WTC11 (cell line): Measurements from ENCODE around the gene CES3. TPM values are rescaled to one million over a fixed set of nuclear protein-coding genes. Genes with fewer than 3 reads are reported as not detected.
A peak's percentile ranks its signal among the peaks of the same experiment; 100 is the strongest.

ENCODE experiments used
- ATAC-seq: fragments of 200-7000 bp; cut with Tn5 transposase; 2 replicates; pipeline ENCODE4 v1.10.0; 2021; ENCODE audit warnings: mild to moderate bottlenecking, moderate library complexity
- CTCF ChIA-PET: fragments of 300-600 bp; sonication (Branson Sonifier 250); formaldehyde crosslinking; loops from one replicate; lab custom pipeline; 2021; ENCODE audit warnings: antibody characterized with exemption; lab: Charles Lee
- POLR2A ChIA-PET: fragments of 350-600 bp; sonication (Branson Sonifier 250); formaldehyde crosslinking; loops from one replicate; lab custom pipeline; 2021; ENCODE audit warnings: antibody characterized with exemption; lab: Charles Lee
- DNase-seq: peaks from one replicate; pipeline ENCODE4 v3.0.0; 2021; ENCODE audit warnings: low spot score
- H3K27ac Mint-ChIP-seq: 2 replicates; pipeline ENCODE4 v1.8.0; 2021; ENCODE audit warnings: mixed read lengths
- H3K27me3 Mint-ChIP-seq: 2 replicates; pipeline ENCODE4 v1.8.0; 2021; ENCODE audit warnings: low read depth, mild to moderate bottlenecking, moderate library complexity, mixed read lengths
- H3K36me3 Mint-ChIP-seq: 2 replicates; pipeline ENCODE4 v1.8.0; 2021; ENCODE audit warnings: mixed read lengths
- H3K4me1 Mint-ChIP-seq: 2 replicates; pipeline ENCODE4 v1.8.0; 2022; ENCODE audit warnings: mixed read lengths
- H3K4me3 Mint-ChIP-seq: 2 replicates; pipeline ENCODE4 v1.8.0; 2021; ENCODE audit warnings: mild to moderate bottlenecking, moderate library complexity, mixed read lengths
- H3K9me3 Mint-ChIP-seq: 2 replicates; pipeline ENCODE4 v1.8.0; 2021; ENCODE audit warnings: mixed read lengths
- CREM ChIP-seq: sonication (generic); formaldehyde crosslinking; IDR thresholded peaks from 2 replicates; pipeline ENCODE4 v1.8.1; 2022; ENCODE audit warnings: mild to moderate bottlenecking, missing genetic modification reagents, moderate library complexity
- ERG ChIP-seq: fragments of 250-450 bp; sonication (Bioruptor Pico); IDR thresholded peaks from 2 replicates; pipeline ENCODE4 v1.8.0; 2021; ENCODE audit warnings: mild to moderate bottlenecking
- FOXK1 ChIP-seq: sonication (generic); formaldehyde crosslinking; IDR thresholded peaks from 2 replicates; pipeline ENCODE4 v1.8.0; 2022; ENCODE audit warnings: mild to moderate bottlenecking, moderate library complexity, missing genetic modification reagents
- GTF2I ChIP-seq: fragments of 250-450 bp; sonication (Bioruptor Pico); conservative IDR thresholded peaks from 2 replicates; pipeline ENCODE4 v1.4.0; 2021; ENCODE audit warnings: mild to moderate bottlenecking
- HMGA2 ChIP-seq: fragments of 250-450 bp; sonication (Bioruptor Pico); IDR thresholded peaks from 2 replicates; pipeline ENCODE4 v1.4.0; 2021; ENCODE audit warnings: mild to moderate bottlenecking, moderate library complexity
- JAZF1 ChIP-seq: fragments of 250-450 bp; sonication (Bioruptor Pico); IDR thresholded peaks from 2 replicates; pipeline ENCODE4 v1.9.0; 2021; ENCODE audit warnings: moderate library complexity, mild to moderate bottlenecking, inconsistent platforms
- OVOL2 ChIP-seq: fragments of 250-450 bp; sonication (Bioruptor Pico); IDR thresholded peaks from 2 replicates; pipeline ENCODE4 v1.9.0; 2021; ENCODE audit warnings: mild to moderate bottlenecking, borderline replicate concordance
- PRRX2 ChIP-seq: fragments of 250-450 bp; sonication (Bioruptor Pico); IDR thresholded peaks from 2 replicates; pipeline ENCODE4 v1.8.0; 2021; ENCODE audit warnings: mild to moderate bottlenecking
- SMAD4 ChIP-seq: sonication (generic); formaldehyde crosslinking; IDR thresholded peaks from 2 replicates; pipeline ENCODE4 v1.8.0; 2022; ENCODE audit warnings: mild to moderate bottlenecking, missing genetic modification reagents
- ZNF232 ChIP-seq: sonication (generic); formaldehyde crosslinking; IDR thresholded peaks from 2 replicates; pipeline ENCODE4 v1.8.0; 2022; ENCODE audit warnings: mild to moderate bottlenecking, missing genetic modification reagents
- ZNF317 ChIP-seq: sonication (generic); formaldehyde crosslinking; IDR thresholded peaks from 2 replicates; pipeline ENCODE4 v1.8.1; 2023; ENCODE audit warnings: low read depth, mild to moderate bottlenecking, moderate library complexity, missing genetic modification reagents, borderline replicate concordance
- ZNF532 ChIP-seq: fragments of 250-450 bp; sonication (Bioruptor Pico); IDR thresholded peaks from 2 replicates; pipeline ENCODE4 v1.9.0; 2021; ENCODE audit warnings: mild to moderate bottlenecking, borderline replicate concordance
- total RNA-seq: library from RNA; stranded (reverse); gene quantifications from 3 replicates; pipeline ENCODE4 v1.2.3, GENCODE V29; 2021
- TF ChIP-seq, protein P1 (sequence below): sonication (generic); formaldehyde crosslinking; IDR thresholded peaks from 2 replicates; pipeline ENCODE4 v1.8.1; 2023; ENCODE audit warnings: mild to moderate bottlenecking, missing genetic modification reagents, borderline replicate concordance

The CES3 gene
- total RNA-seq, 1 experiment from 2014 or later = 3.3 TPM

- TF ChIP-seq CREM (CRISPR knock-in tag) (no peak), FOXK1 (no peak), ZNF317 (CRISPR knock-in tag) (no peak), ZNF532 (CRISPR knock-in tag) (no peak), HMGA2 (CRISPR knock-in tag) (no peak)
These were observed 53.0 kb downstream of the CES3 start (continued) for GRCh38 chr16:67013823-67014633.

DNA sequence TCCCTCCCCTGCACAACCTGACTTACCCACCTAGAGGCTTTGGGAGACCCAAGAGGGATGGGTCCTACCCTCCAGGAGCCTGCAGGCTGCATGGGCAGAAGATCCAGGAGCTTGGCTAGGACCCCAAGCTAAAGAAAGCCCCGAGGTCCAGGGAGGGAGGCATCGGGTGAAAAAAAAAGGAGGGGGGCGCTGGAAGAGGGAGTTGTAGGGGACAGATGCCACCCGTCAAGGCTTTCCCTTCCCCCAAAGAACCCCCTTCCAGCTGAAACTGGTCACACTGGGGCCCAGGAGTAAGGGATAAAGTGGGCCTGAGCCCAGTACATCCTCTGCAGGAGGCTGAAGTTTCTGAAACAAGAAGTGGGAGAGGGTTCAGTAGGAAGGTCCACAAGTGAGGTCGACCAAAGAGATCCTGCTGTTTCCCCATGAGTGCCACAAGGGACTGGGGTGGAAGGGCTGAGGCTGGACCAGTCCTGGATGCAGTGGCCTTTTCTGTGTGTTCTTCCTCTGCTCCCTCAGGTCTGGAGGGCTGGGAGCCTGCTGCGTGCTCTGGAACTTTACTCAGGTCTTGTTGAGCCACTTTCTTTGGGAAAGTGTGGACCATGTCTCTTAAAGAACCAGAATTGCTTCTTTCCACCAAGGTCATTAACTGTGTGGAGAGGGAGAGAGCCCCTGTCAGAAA, 53.7 kb downstream of the CES3 start:
- ChIA-PET CTCF (interaction anchor here (1.1 to 4.1 kb wide), 11 partner anchors 14 to 170 kb away, joined by 3 to 53 read pairs (median 11); partner anchors contain the start of gene CES3), POLR2A (no interaction called here)
- H3K27me3 Mint-ChIP-seq = peaks cover 50% of the 10 kb centered on the region
- TF ChIP-seq SMAD4 (no peak), OVOL2 (CRISPR knock-in tag) (no peak), ZNF232 (CRISPR knock-in tag) (no peak), PRRX2 (CRISPR knock-in tag) (no peak)
- TF ChIP-seq, protein P1, sequence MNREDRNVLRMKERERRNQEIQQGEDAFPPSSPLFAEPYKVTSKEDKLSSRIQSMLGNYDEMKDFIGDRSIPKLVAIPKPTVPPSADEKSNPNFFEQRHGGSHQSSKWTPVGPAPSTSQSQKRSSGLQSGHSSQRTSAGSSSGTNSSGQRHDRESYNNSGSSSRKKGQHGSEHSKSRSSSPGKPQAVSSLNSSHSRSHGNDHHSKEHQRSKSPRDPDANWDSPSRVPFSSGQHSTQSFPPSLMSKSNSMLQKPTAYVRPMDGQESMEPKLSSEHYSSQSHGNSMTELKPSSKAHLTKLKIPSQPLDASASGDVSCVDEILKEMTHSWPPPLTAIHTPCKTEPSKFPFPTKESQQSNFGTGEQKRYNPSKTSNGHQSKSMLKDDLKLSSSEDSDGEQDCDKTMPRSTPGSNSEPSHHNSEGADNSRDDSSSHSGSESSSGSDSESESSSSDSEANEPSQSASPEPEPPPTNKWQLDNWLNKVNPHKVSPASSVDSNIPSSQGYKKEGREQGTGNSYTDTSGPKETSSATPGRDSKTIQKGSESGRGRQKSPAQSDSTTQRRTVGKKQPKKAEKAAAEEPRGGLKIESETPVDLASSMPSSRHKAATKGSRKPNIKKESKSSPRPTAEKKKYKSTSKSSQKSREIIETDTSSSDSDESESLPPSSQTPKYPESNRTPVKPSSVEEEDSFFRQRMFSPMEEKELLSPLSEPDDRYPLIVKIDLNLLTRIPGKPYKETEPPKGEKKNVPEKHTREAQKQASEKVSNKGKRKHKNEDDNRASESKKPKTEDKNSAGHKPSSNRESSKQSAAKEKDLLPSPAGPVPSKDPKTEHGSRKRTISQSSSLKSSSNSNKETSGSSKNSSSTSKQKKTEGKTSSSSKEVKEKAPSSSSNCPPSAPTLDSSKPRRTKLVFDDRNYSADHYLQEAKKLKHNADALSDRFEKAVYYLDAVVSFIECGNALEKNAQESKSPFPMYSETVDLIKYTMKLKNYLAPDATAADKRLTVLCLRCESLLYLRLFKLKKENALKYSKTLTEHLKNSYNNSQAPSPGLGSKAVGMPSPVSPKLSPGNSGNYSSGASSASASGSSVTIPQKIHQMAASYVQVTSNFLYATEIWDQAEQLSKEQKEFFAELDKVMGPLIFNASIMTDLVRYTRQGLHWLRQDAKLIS = no peak
- TF ChIP-seq, all 79 proteins: peak for 0
- Mint-ChIP-seq H3K27ac (no peak overlapping the region), H3K4me1 (no peaks in the 10 kb centered on the region), H3K36me3 (no peaks in the 10 kb centered on the region), H3K9me3 (no peaks in the 10 kb centered on the region), H3K4me3 (peak overlapping the region; percentile 72)
- ATAC-seq (0 out of 2 replicates have a peak, but pooled peaks have one; percentile 1), DNase-seq (no peak)

GRCh38 chr16:67015313-67015731, 54.3 kb downstream of the CES3 start:
- CTCF ChIA-PET = interaction anchor here (0.7 to 1.5 kb wide), 3 partner anchors 54 to 441 kb away, joined by 4 to 11 read pairs (median 6); partner anchors contain the start of gene CES3
- no peak for ATAC-seq
- POLR2A ChIA-PET = no interaction called here
- TF ChIP-seq JAZF1 (CRISPR knock-in tag) (no peak), GTF2I (no peak), ERG (CRISPR knock-in tag) (no peak), ZNF532 (CRISPR knock-in tag) (no peak)

More at GRCh38 chr16:67015313-67015731, 54.3 kb downstream of the CES3 start:
- H3K27me3 Mint-ChIP-seq = peaks cover 50% of the 10 kb centered on the region
- H3K36me3 Mint-ChIP-seq = no peaks in the 10 kb centered on the region
- H3K4me3 Mint-ChIP-seq = peak overlapping the region; percentile 3; the same call in 1 of the 2 replicates
- H3K27ac Mint-ChIP-seq = no peak overlapping the region
- H3K9me3 Mint-ChIP-seq = no peaks in the 10 kb centered on the region
- no peaks in the 10 kb centered on the region for H3K4me1 Mint-ChIP-seq
- no peak for DNase-seq
